ENCODE data around the gene TSTD2. TPM values are rescaled to one million over a fixed set of nuclear protein-coding genes. Genes with fewer than 3 reads are reported as not detected.

TSTD2 gene
- total RNA-seq = 8.7 and 12.2 TPM in 2 replicates

DNA sequence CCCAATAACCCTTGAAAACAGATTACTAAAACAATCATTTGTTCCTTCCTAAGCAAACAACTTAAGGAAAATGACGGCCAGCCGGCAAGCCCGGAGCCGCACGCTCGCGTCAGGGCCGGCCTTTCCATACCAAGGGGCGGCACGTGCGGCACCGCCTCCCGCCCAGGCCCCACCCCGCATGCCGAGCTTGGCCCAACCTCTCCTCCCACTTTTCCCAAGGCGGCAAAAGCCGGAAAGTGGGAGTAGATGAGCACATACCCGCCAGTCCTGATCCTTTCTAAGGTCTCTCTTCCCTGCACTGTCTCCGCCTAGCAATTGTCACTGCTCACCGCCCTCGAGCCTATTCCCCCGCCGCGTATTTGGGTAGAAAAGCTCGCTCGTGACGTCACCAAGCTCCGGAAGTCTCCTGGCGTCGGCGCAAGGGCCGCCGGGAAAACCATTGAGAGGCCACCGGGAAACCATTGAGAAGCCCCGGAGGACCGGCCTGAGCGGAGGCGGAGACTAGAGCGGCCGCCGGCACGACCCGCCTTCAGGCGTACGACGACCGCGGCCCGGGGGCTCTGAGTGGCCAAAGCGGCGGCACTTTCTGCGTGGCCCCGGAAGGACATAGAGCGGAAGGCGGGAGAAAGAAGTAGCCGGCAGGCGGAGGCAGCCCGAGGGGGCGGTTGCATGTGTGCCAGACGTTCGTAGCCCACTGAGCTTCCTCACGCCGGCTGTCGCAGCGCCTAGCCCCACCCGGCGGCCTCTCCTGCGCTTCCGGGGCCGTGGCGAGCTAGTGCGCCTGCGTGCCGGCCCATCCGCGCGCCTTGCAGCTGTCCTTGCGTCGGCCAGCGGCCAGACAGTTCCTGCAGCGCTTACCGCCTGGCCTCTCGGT is at the start of gene TSTD2, which contains the start of gene NCBP1:
Gene TSTD2 (minus strand): TSS at position 384 of the 874 bp plus-strand sequence. CDS start 5,806 bp downstream, outside the sequence.
Gene NCBP1 (plus strand): TSS at position 837 of the 874 bp plus-strand sequence. CDS start 61 bp downstream, outside the sequence.

Other genes with a start within 250 kb of the TSTD2 start
- gene TDRD7, start 221.3 kb downstream of the TSTD2 start, total RNA-seq = 2.4 and 2.5 TPM in 2 replicates
- gene TMOD1, start 131.7 kb downstream of the TSTD2 start, total RNA-seq = 0.06 and 0.39 TPM in 2 replicates
- 19.8 and 20.8 TPM in 2 replicates for gene NCBP1, start 453 bp upstream of the TSTD2 start, total RNA-seq
- 7.9 and 12.0 TPM in 2 replicates for gene XPA, start 64.0 kb upstream of the TSTD2 start, total RNA-seq
- not detected in 2 replicates for gene FOXE1, start 219.9 kb upstream of the TSTD2 start, total RNA-seq

Measured in cardiac ventricle fibroblast (primary cell).